K562 (cell line): ENCODE data around the gene SERPINE2. TPM values are rescaled to one million over a fixed set of nuclear protein-coding genes. Genes with fewer than 3 reads are reported as not detected.

ENCODE experiments used
- BACH1 ChIP-seq: fragments of 200-800 bp; sonication (Bioruptor generic); IDR thresholded peaks from 2 replicates; pipeline ENCODE4 v1.6.1; 2016; ENCODE audit warnings: missing genetic modification characterization, missing compliant biosample characterization
- CBX2 ChIP-seq: fragments of 200-600 bp; sonication (generic); IDR thresholded peaks from one replicate; pipeline ENCODE4 v1.6.1; 2012; ENCODE audit warnings: mild to moderate bottlenecking, low read length, inconsistent platforms; ENCODE audit not compliant: insufficient read depth, poor library complexity, severe bottlenecking
- CBX8 ChIP-seq: fragments of 200-600 bp; sonication (generic); IDR thresholded peaks from 2 replicates; pipeline ENCODE4 v1.6.1; 2012; ENCODE audit warnings: borderline replicate concordance, mixed run types, low read depth, mild to moderate bottlenecking, moderate library complexity, mixed read lengths, low read length, control low read depth, inconsistent platforms; ENCODE audit not compliant: poor library complexity, severe bottlenecking; ENCODE audit errors: extremely low read depth
- E2F5 ChIP-seq: sonication (generic); formaldehyde crosslinking; IDR thresholded peaks from 2 replicates; pipeline ENCODE4 v1.8.0; 2022; ENCODE audit warnings: mild to moderate bottlenecking, missing genetic modification reagents
- EP300 ChIP-seq: IDR thresholded peaks from 2 replicates; pipeline ENCODE4 v1.6.1; 2012; ENCODE audit warnings: low read length, improper control_type of control experiment
- FOSL1 ChIP-seq: fragments of 200-800 bp; sonication (Bioruptor generic); conservative IDR thresholded peaks from 2 replicates; pipeline ENCODE4 v1.6.1; 2016; ENCODE audit warnings: missing genetic modification characterization, missing compliant biosample characterization
- FOXA3 ChIP-seq, 2 experiments: fragments of 450-650 bp in 1 of 2; sonication (generic) in 1 of 2; formaldehyde crosslinking; IDR thresholded peaks in 1 of 2; conservative IDR thresholded peaks in 1 of 2; 2 replicates each; pipeline versions ENCODE4 v1.4.0 to v1.8.0; 2020 to 2022; ENCODE audit warnings: mild to moderate bottlenecking in 2 of 2, missing genetic modification reagents in 1 of 2
- JUNB ChIP-seq: fragments of 450-650 bp; formaldehyde crosslinking; conservative IDR thresholded peaks from 2 replicates; pipeline ENCODE4 v1.4.0; 2020; ENCODE audit warnings: mild to moderate bottlenecking
- MBD2 ChIP-seq: sonication (generic); IDR thresholded peaks from 2 replicates; pipeline ENCODE4 v1.6.1; 2016; ENCODE audit warnings: low read depth, borderline replicate concordance
- MYNN ChIP-seq, 2 experiments: sonication (generic); formaldehyde crosslinking in 1 of 2; IDR thresholded peaks; 2 replicates each; pipeline versions ENCODE4 v1.5.0 to v1.6.1; 2016 to 2020; ENCODE audit warnings: antibody characterized with exemption in 1 of 2, missing genetic modification reagents in 1 of 2
- SAFB2 ChIP-seq: fragments of 200-400 bp; formaldehyde crosslinking; IDR thresholded peaks from 2 replicates; pipeline ENCODE4 v1.6.1; 2018; ENCODE audit warnings: borderline replicate concordance, low read length, low read depth, moderate library complexity; ENCODE audit not compliant: severe bottlenecking
- SMARCC2 ChIP-seq: fragments of 450-650 bp; IDR thresholded peaks from 2 replicates; pipeline ENCODE4 v1.6.1; 2017; ENCODE audit warnings: antibody characterized with exemption, moderate library complexity, mild to moderate bottlenecking, low read depth
- SNRNP70 ChIP-seq: fragments of 200-400 bp; formaldehyde crosslinking; optimal IDR thresholded peaks from 2 replicates; pipeline ENCODE3; 2017; ENCODE audit warnings: low read depth, low read length
- TFAM ChIP-seq: fragments of 250-450 bp; sonication (Bioruptor Pico); conservative IDR thresholded peaks from 2 replicates; pipeline ENCODE4 v1.5.0; 2021; ENCODE audit warnings: mild to moderate bottlenecking, moderate library complexity
- XRCC5 ChIP-seq: fragments of 200-400 bp; formaldehyde crosslinking; IDR thresholded peaks from 2 replicates; pipeline ENCODE4 v1.6.1; 2017; ENCODE audit warnings: low read depth, mild to moderate bottlenecking, low read length
- ZNF197 ChIP-seq: fragments of 200-800 bp; sonication (Bioruptor generic); IDR thresholded peaks from 2 replicates; pipeline ENCODE4 v1.6.1; 2016; ENCODE audit warnings: low read depth, missing genetic modification characterization, missing compliant biosample characterization
- polyA plus RNA-seq, 8 experiments: library from polyadenylated mRNA; depleted of rRNA in 4 of 8; stranded (reverse) in 5 of 8; unstranded in 3 of 8; fragments of >200 nt; fragmentation: Nextera tagmentation in 2 of 8; fragmentation: Illumina TruSeq in 1 of 8; extraction: Ambion mirVana in 2 of 8; extraction: Trizol in 1 of 8; gene quantifications; 2 replicates each; pipeline versions ENCODE4 v1.2.1 to v1.2.3, GENCODE V29; 2011 to 2014; ENCODE audit warnings: inconsistent platforms in 1 of 8, missing spikeins in 1 of 8
- total RNA-seq, 7 experiments: library from RNA; depleted of rRNA in 6 of 7; stranded (reverse); fragments of >200 nt in 6 of 7; fragmentation: Illumina TruSeq in 2 of 7; extraction: Trizol in 2 of 7; gene quantifications; 2 replicates each; pipeline versions ENCODE4 v1.2.1 to v1.2.3, GENCODE V29; 2011 to 2021; ENCODE audit warnings: low replicate concordance in 1 of 7
- TF ChIP-seq, protein P1 (sequence below): sonication (generic); formaldehyde crosslinking; IDR thresholded peaks from 2 replicates; pipeline ENCODE4 v1.4.0; 2020; ENCODE audit warnings: mild to moderate bottlenecking, missing genetic modification reagents
- TF ChIP-seq, protein P2 (sequence below): sonication (generic); formaldehyde crosslinking; IDR thresholded peaks from 2 replicates; pipeline ENCODE4 v1.8.0; 2022; ENCODE audit warnings: missing genetic modification reagents, mild to moderate bottlenecking, borderline replicate concordance
- TF ChIP-seq, protein P3 (sequence below): fragments of 250-450 bp; sonication (Bioruptor Pico); IDR thresholded peaks from 2 replicates; pipeline ENCODE4 v1.8.0; 2022; ENCODE audit warnings: inconsistent platforms, mild to moderate bottlenecking, moderate library complexity, borderline replicate concordance

The SERPINE2 gene
- total and polyA plus RNA-seq, 9 of the 15 experiments (the other 6 are each of a cell fraction or from before 2014, with no cell fraction given), result 0.03 to 0.16 (median 0.13) TPM; not detected in 6

- TF ChIP-seq, protein P1, sequence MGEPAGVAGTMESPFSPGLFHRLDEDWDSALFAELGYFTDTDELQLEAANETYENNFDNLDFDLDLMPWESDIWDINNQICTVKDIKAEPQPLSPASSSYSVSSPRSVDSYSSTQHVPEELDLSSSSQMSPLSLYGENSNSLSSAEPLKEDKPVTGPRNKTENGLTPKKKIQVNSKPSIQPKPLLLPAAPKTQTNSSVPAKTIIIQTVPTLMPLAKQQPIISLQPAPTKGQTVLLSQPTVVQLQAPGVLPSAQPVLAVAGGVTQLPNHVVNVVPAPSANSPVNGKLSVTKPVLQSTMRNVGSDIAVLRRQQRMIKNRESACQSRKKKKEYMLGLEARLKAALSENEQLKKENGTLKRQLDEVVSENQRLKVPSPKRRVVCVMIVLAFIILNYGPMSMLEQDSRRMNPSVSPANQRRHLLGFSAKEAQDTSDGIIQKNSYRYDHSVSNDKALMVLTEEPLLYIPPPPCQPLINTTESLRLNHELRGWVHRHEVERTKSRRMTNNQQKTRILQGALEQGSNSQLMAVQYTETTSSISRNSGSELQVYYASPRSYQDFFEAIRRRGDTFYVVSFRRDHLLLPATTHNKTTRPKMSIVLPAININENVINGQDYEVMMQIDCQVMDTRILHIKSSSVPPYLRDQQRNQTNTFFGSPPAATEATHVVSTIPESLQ (CRISPR knock-in tag), result no peak
- TF ChIP-seq FOXA3 (CRISPR knock-in tag; conservative IDR thresholded peaks at IDR 0.05 in 1 of 2, IDR thresholded peaks at IDR 0.05 in 1 of 2), result no peak
- no peak for TF ChIP-seq BACH1
- no peak for TF ChIP-seq SAFB2
- TF ChIP-seq XRCC5, result peak; percentile 85
- peak; percentile 52; the same call in 1 of the 2 replicates for TF ChIP-seq MYNN (IDR thresholded peaks at IDR 0.05)
- no peak for TF ChIP-seq MYNN (CRISPR knock-in tag; IDR thresholded peaks at IDR 0.05)
- no peak for TF ChIP-seq JUNB (CRISPR knock-in tag)
- TF ChIP-seq EP300, result no peak
- TF ChIP-seq SNRNP70, result no peak
- TF ChIP-seq, protein P2, sequence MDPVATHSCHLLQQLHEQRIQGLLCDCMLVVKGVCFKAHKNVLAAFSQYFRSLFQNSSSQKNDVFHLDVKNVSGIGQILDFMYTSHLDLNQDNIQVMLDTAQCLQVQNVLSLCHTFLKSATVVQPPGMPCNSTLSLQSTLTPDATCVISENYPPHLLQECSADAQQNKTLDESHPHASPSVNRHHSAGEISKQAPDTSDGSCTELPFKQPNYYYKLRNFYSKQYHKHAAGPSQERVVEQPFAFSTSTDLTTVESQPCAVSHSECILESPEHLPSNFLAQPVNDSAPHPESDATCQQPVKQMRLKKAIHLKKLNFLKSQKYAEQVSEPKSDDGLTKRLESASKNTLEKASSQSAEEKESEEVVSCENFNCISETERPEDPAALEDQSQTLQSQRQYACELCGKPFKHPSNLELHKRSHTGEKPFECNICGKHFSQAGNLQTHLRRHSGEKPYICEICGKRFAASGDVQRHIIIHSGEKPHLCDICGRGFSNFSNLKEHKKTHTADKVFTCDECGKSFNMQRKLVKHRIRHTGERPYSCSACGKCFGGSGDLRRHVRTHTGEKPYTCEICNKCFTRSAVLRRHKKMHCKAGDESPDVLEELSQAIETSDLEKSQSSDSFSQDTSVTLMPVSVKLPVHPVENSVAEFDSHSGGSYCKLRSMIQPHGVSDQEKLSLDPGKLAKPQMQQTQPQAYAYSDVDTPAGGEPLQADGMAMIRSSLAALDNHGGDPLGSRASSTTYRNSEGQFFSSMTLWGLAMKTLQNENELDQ (CRISPR knock-in tag), result no peak
- TF ChIP-seq MBD2, result peak; percentile 86
- no peak for TF ChIP-seq CBX2
- peak; percentile 27; the same call in 1 of the 2 replicates for TF ChIP-seq SMARCC2
- TF ChIP-seq ZNF197 (CRISPR knock-in tag), result no peak
- TF ChIP-seq CBX8, result no peak
- no peak for TF ChIP-seq FOSL1 (tag)
- TF ChIP-seq, protein P3, sequence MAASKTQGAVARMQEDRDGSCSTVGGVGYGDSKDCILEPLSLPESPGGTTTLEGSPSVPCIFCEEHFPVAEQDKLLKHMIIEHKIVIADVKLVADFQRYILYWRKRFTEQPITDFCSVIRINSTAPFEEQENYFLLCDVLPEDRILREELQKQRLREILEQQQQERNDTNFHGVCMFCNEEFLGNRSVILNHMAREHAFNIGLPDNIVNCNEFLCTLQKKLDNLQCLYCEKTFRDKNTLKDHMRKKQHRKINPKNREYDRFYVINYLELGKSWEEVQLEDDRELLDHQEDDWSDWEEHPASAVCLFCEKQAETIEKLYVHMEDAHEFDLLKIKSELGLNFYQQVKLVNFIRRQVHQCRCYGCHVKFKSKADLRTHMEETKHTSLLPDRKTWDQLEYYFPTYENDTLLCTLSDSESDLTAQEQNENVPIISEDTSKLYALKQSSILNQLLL (CRISPR knock-in tag), result no peak
- TF ChIP-seq E2F5 (CRISPR knock-in tag), result no peak
- TF ChIP-seq TFAM (CRISPR knock-in tag), result no peak
Measured at GRCh38 chr2:223957092-223957851, 81.8 kb downstream of the SERPINE2 start, which contains the start of gene MRPL44 (continued).
